SK-N-SH (cell line): Measurements from ENCODE around the gene CPXM1. TPM values are rescaled to one million over a fixed set of nuclear protein-coding genes. Genes with fewer than 3 reads are reported as not detected.

ENCODE experiments used
- CTCF ChIA-PET: fragments of 300-600, 350-600 bp; formaldehyde crosslinking; extraction: SDS; loops from one replicate; lab custom pipeline; 2021; lab: Yijun Ruan, JAX
- POLR2A ChIA-PET: fragments of 350-600 bp; sonication (Branson Sonifier 250); formaldehyde crosslinking; extraction: SDS; loops from one replicate; lab custom pipeline; 2020; ENCODE audit warnings: antibody characterized with exemption, inconsistent platforms; lab: Yijun Ruan, JAX
- DNase-seq: peaks from one replicate; pipeline ENCODE4 v3.0.0; 2012
- H2AFZ ChIP-seq: fragments of 200-600 bp; sonication (generic); 2 replicates; pipeline ENCODE4 v1.8.1; 2016; ENCODE audit warnings: antibody characterized with exemption, mild to moderate bottlenecking, low read depth
- H3F3A ChIP-seq: fragments of 200-600 bp; sonication (generic); replicated peaks from 2 replicates; pipeline ENCODE3; 2016; ENCODE audit warnings: antibody characterized with exemption, mild to moderate bottlenecking; ENCODE audit not compliant: insufficient read depth
- H3K27ac ChIP-seq, 2 experiments: fragments of 200-500 bp in 1 of 2; fragments of 200-600 bp in 1 of 2; sonication (Bioruptor generic) in 1 of 2; sonication (generic), shearing (Covaris generic) in 1 of 2; 2 replicates each; pipeline versions ENCODE4 v1.5.1 to v1.6.1; 2014 to 2016; ENCODE audit warnings: low read depth in 2 of 2, inconsistent platforms in 1 of 2, low read length in 1 of 2, mild to moderate bottlenecking in 1 of 2, mixed read lengths in 1 of 2
- H3K27me3 ChIP-seq: fragments of 200-600 bp; sonication (generic), shearing (Covaris generic); 2 replicates; pipeline ENCODE4 v1.6.1; 2016; ENCODE audit warnings: mixed run types; ENCODE audit not compliant: insufficient read depth
- H3K36me3 ChIP-seq, 2 experiments: fragments of 200-500 bp in 1 of 2; fragments of 200-600 bp in 1 of 2; sonication (Bioruptor generic) in 1 of 2; sonication (generic) in 1 of 2; replicated peaks in 1 of 2; 2 replicates each; pipeline versions ENCODE3 to v1.5.1; 2014 to 2016; ENCODE audit warnings: low read length in 1 of 2, mild to moderate bottlenecking in 1 of 2; ENCODE audit not compliant: insufficient read depth in 2 of 2, control insufficient read depth in 1 of 2
- H3K4me1 ChIP-seq, 2 experiments: fragments of 200-500 bp in 1 of 2; fragments of 200-600 bp in 1 of 2; sonication (Bioruptor generic) in 1 of 2; sonication (generic), shearing (Covaris generic) in 1 of 2; 2 replicates each; pipeline versions ENCODE4 v1.5.1 to v1.6.1; 2014 to 2016; ENCODE audit warnings: low read depth in 1 of 2, low read length in 1 of 2, mixed run types in 1 of 2; ENCODE audit not compliant: insufficient read depth in 2 of 2, control insufficient read depth in 1 of 2
- H3K4me2 ChIP-seq: fragments of 200-600 bp; sonication (generic), shearing (Covaris generic); 2 replicates; pipeline ENCODE4 v1.6.1; 2017; ENCODE audit warnings: mixed run types
- H3K4me3 ChIP-seq, 2 experiments: fragments of 200-500 bp in 1 of 2; fragments of 200-600 bp in 1 of 2; sonication (Bioruptor generic) in 1 of 2; sonication (generic), shearing (Covaris generic) in 1 of 2; 2 replicates each; pipeline versions ENCODE4 v1.5.1 to v1.8.1; 2014 to 2016; ENCODE audit warnings: low read depth in 2 of 2, inconsistent platforms in 1 of 2, low read length in 1 of 2, mild to moderate bottlenecking in 1 of 2, mixed read lengths in 1 of 2, moderate library complexity in 1 of 2
- H3K79me2 ChIP-seq: fragments of 200-600 bp; sonication (generic); 2 replicates; pipeline ENCODE4 v1.8.1; 2017; ENCODE audit warnings: mild to moderate bottlenecking; ENCODE audit not compliant: insufficient read depth
- H3K9ac ChIP-seq: fragments of 200-600 bp; sonication (generic); 2 replicates; pipeline ENCODE4 v1.6.1; 2017; ENCODE audit warnings: mixed run types
- H3K9me2 ChIP-seq: fragments of 200-600 bp; sonication (generic); 2 replicates; pipeline ENCODE4 v1.6.1; 2017; ENCODE audit warnings: mixed run types
- H3K9me3 ChIP-seq: fragments of 200-600 bp; sonication (generic); 2 replicates; pipeline ENCODE4 v1.6.1; 2017; ENCODE audit warnings: mixed run types, mild to moderate bottlenecking, moderate library complexity
- H4K20me1 ChIP-seq: fragments of 200-600 bp; sonication (generic); 2 replicates; pipeline ENCODE4 v1.6.1; 2017; ENCODE audit warnings: mild to moderate bottlenecking, mixed run types; ENCODE audit not compliant: insufficient read depth
- CHD2 ChIP-seq: fragments of 150-350 bp; IDR thresholded peaks from 2 replicates; pipeline ENCODE4 v1.6.1; 2018; ENCODE audit warnings: low read length; ENCODE audit not compliant: partially characterized antibody
- CTCF ChIP-seq: fragments of 200-600 bp; sonication (generic); IDR thresholded peaks from 2 replicates; pipeline ENCODE4 v1.6.1; 2017; ENCODE audit warnings: antibody characterized with exemption, mild to moderate bottlenecking, moderate library complexity
- EZH2phosphoT487 ChIP-seq: fragments of 200-600 bp; sonication (generic); IDR thresholded peaks from 2 replicates; pipeline ENCODE4 v1.6.1; 2017; ENCODE audit warnings: low read depth, mixed run types, mild to moderate bottlenecking, antibody characterized with exemption, moderate library complexity, borderline replicate concordance
- GABPA ChIP-seq: IDR thresholded peaks from 2 replicates; pipeline ENCODE4 v1.4.0; 2012; ENCODE audit warnings: low read depth, mild to moderate bottlenecking
- GATA2 ChIP-seq: sonication (generic); formaldehyde crosslinking; IDR thresholded peaks from 2 replicates; pipeline ENCODE4 v1.5.0; 2020; ENCODE audit warnings: mild to moderate bottlenecking, missing genetic modification reagents
- JUND ChIP-seq: IDR thresholded peaks from 2 replicates; pipeline ENCODE4 v1.4.0; 2012
- MXI1 ChIP-seq: IDR thresholded peaks from 2 replicates; pipeline ENCODE4 v1.6.1; 2012; ENCODE audit warnings: mild to moderate bottlenecking, low read depth, low read length, improper control_type of control experiment
- NFIC ChIP-seq: IDR thresholded peaks from 2 replicates; pipeline ENCODE4 v1.4.0; 2012; ENCODE audit warnings: borderline replicate concordance
- NRF1 ChIP-seq: IDR thresholded peaks from 2 replicates; pipeline ENCODE4 v1.6.1; 2012; ENCODE audit warnings: low read depth, mild to moderate bottlenecking, low read length
- RAD21 ChIP-seq: IDR thresholded peaks from 2 replicates; pipeline ENCODE4 v1.6.1; 2012; ENCODE audit warnings: mild to moderate bottlenecking, low read length
- RCOR1 ChIP-seq: fragments of 150-350 bp; IDR thresholded peaks from 2 replicates; pipeline ENCODE4 v1.6.1; 2017; ENCODE audit warnings: antibody characterized with exemption, low read length
- TEAD4 ChIP-seq: IDR thresholded peaks from 2 replicates; pipeline ENCODE4 v1.4.0; 2012; ENCODE audit warnings: mild to moderate bottlenecking, borderline replicate concordance; ENCODE audit not compliant: insufficient read depth
- WGBS: methylation state at CpG from one replicate; pipeline ENCODE4 v1.1.6; 2017; ENCODE audit warnings: low lambda C conversion rate; 5-methylcytosine and 5-hydroxymethylcytosine counted together
- polyA plus RNA-seq, 3 experiments: library from polyadenylated mRNA; depleted of rRNA; stranded (reverse); fragments of >200 nt; gene quantifications; 2 replicates each; pipeline ENCODE4 v1.2.3, GENCODE V29; 2012

CPXM1 gene
- polyA plus RNA-seq, 1 of the 3 experiments (the other 2 are of a cell fraction) = 99.9 TPM

- CTCF ChIA-PET = interaction anchor here (0.6 to 1.7 kb wide), 6 partner anchors 20 to 1006 kb away, joined by 3 to 6 read pairs (median 3); no protein-coding TSS in a partner anchor
- no peaks in the 10 kb centered on the region for H3F3A ChIP-seq
- H3K9me3 ChIP-seq = no peaks in the 10 kb centered on the region
- no peaks in the 10 kb centered on the region for H3K27me3 ChIP-seq
- H3K4me2 ChIP-seq = peak overlapping the region; percentile 78; the same call in 1 of the 2 replicates
- H3K9ac ChIP-seq = no peak overlapping the region
- 57% methylated on average over 7 of the region's 9 CpGs for WGBS
- H3K79me2 ChIP-seq = no peaks in the 10 kb centered on the region
- TF ChIP-seq NFIC (no peak), RCOR1 (no peak), GATA2 (CRISPR knock-in tag) (no peak), RAD21 (no peak), JUND (no peak), TEAD4 (no peak), CHD2 (no peak), NRF1 (no peak), GABPA (no peak), MXI1 (no peak)
- TF ChIP-seq, all 33 proteins: peak for 0
- Histone ChIP-seq H3K4me3 (peak overlapping the region; percentile 53 to 60), H3K36me3 (peaks cover 0 to 19% of the 10 kb centered on the region in 2 experiments), H4K20me1 (no peaks in the 10 kb centered on the region), H2AFZ (peak overlapping the region; percentile 82; the same call in 1 of the 2 replicates), H3K27ac (peak overlapping the region in 1 of 2 experiments; percentile 79; a peak in 1 of 4 replicates), H3K9me2 (no peaks in the 10 kb centered on the region), H3K4me1 (peaks cover 0 to 14% of the 10 kb centered on the region in 2 experiments; a peak in 1 of 4 replicates)
- DNase-seq = no peak
- POLR2A ChIA-PET = interaction anchor here (1.6 to 2.9 kb wide), 4 partner anchors 10 to 147 kb away, joined by 4 to 11 read pairs (median 8); partner anchors contain the start of gene NOP56
Observed at GRCh38 chr20:2799271-2799670, 1.2 kb downstream of the CPXM1 start.

GRCh38 chr20:2798814-2799213, 1.6 kb downstream of the CPXM1 start:
- no peaks in the 10 kb centered on the region for H3K9me2 ChIP-seq
- no peaks in the 10 kb centered on the region for H4K20me1 ChIP-seq
- POLR2A ChIA-PET = interaction anchor here (2.9 kb wide), 1 partner anchor 9 kb away, joined by 11 read pairs; no protein-coding TSS in a partner anchor
- WGBS = 86% methylated on average over 6 of the region's 6 CpGs
- no peaks in the 10 kb centered on the region for H3K9me3 ChIP-seq
- H3F3A ChIP-seq = no peaks in the 10 kb centered on the region
- peaks cover 0 to 14% of the 10 kb centered on the region in 2 experiments; a peak in 1 of 4 replicates for H3K4me1 ChIP-seq
- peak; percentile 38 for DNase-seq
- no peaks in the 10 kb centered on the region for H3K79me2 ChIP-seq
- H3K4me3 ChIP-seq = peak overlapping the region in 1 of 2 experiments; percentile 53; a peak in 1 of 4 replicates
- H3K27me3 ChIP-seq = no peaks in the 10 kb centered on the region
- H2AFZ ChIP-seq = no peak overlapping the region
- H3K9ac ChIP-seq = no peak overlapping the region
- H3K4me2 ChIP-seq = peak overlapping the region; percentile 78; the same call in 1 of the 2 replicates
- no peak overlapping the region for H3K27ac ChIP-seq
- CTCF ChIA-PET = interaction anchor here (0.6 to 1.7 kb wide), 5 partner anchors 21 to 1005 kb away, joined by 3 to 6 read pairs (median 3); no protein-coding TSS in a partner anchor
- no peak for TF ChIP-seq CTCF
- TF ChIP-seq EZH2phosphoT487 = no peak
- TF ChIP-seq, all 33 proteins: peak for 0
- peaks cover 0 to 19% of the 10 kb centered on the region in 2 experiments for H3K36me3 ChIP-seq
